ENCODE data around the gene MVB12B.

Gene MVB12B

DNA sequence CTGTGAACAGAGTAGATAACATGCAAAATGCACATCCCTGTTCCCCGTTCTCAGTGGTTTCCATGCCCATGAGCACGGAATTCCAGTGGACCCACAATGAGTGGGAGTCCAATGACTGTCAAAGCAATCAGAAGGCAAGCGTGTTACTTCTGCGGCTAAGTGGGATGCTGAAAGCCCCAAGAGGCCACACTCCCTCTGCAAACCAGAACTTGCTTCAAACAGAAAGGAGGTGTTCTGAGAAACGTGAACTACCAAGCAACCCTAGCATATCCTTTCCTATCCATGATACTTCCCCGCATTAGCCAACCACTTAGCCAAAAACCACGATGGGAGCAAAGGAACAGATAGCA is 21.7 kb upstream of the MVB12B start:
- Histone ChIP-seq H3K4me1 (ENCODE audit: insufficient read depth, low read length) (no peaks in the 10 kb centered on the region), H3K36me3 (ENCODE audit: insufficient read depth, low read length) (no peaks in the 10 kb centered on the region), H3K27me3 (ENCODE audit: control insufficient read depth in 1 of 2, insufficient read depth in 2 of 2, low read length in 2 of 2) (no peaks in the 10 kb centered on the region), H3K27ac (ENCODE audit: low read depth, low read length) (no peak overlapping the region), H3K4me3 (ENCODE audit: low read depth in 1 of 2, low read length in 2 of 2) (no peak overlapping the region), H3K9ac (ENCODE audit: low read length) (no peak overlapping the region), H3K9me3 (ENCODE audit: low read length) (no peaks in the 10 kb centered on the region)

DNA sequence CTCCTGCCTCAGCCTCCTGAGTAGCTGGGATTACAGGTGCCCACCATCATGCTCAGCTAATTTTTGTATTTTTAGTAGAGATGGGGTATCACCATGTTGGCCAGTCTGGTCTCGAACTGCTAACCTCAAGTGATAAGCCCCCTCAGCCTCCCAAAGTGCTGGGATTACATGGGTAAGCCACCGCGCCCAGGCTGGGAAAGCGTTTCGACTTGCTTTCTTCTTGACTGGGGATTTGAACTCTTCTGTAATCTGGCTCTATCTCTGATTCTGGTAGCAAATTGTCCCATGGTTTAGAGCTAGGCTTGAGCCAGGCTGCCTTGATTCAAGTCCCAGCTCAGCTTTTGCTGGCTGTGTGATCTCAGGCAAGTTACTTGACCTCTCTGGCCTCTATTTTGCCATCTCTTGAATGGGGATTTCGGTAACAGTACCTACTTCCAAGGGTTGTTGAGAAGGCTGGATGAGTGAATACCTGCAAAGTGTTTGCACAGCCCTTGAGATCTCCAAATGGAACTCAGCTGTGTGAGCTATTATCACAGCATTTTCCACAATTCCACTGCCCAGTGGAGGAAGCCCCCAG is 20.5 kb upstream of the MVB12B start:
- Histone ChIP-seq H3K27me3 (ENCODE audit: control insufficient read depth in 1 of 2, insufficient read depth in 2 of 2, low read length in 2 of 2) (no peaks in the 10 kb centered on the region), H3K9ac (ENCODE audit: low read length) (no peak overlapping the region), H3K4me1 (ENCODE audit: insufficient read depth, low read length) (no peaks in the 10 kb centered on the region), H3K9me3 (ENCODE audit: low read length) (no peaks in the 10 kb centered on the region), H3K36me3 (ENCODE audit: insufficient read depth, low read length) (no peaks in the 10 kb centered on the region), H3K27ac (ENCODE audit: low read depth, low read length) (no peak overlapping the region), H3K4me3 (ENCODE audit: low read depth in 1 of 2, low read length in 2 of 2) (no peak overlapping the region)

DNA sequence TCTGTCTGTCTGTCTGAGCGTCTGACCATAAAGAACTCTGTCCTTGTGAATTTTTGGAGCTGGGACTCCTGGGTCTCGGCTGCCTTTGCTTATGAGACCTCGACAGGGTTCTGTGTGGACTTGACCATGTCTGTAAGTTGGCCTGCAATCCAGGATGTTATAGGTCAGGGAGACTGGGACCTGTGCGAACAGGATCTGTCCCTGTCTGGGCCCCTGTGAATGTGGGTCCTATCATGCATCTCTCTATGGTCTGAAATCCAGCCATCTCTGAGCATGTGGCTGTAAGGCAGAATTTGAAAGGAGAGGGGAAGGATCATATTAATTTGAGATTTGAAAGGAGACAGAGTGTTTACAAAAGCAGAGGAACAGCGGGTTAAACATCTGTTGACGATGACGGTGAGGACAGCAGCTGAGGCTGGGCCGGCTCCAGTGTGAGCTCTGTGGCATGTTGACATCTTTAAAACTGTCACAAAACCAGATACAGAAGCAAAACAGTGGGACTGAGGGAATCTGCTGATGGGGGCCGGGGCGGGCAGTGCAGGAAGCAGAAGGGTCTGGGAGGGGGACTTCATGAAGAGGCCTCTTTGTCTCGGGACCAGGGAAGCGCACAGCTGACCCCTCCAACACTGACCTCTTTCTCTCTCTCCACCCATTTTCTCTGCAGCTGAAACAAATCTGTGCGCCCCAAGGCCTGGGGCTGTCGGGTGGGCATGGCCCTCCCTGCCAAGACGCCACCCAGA is 19.1 kb upstream of the MVB12B start:
- Histone ChIP-seq H3K36me3 (ENCODE audit: insufficient read depth, low read length) (no peaks in the 10 kb centered on the region), H3K4me3 (ENCODE audit: low read depth in 1 of 2, low read length in 2 of 2) (no peak overlapping the region), H3K27me3 (ENCODE audit: control insufficient read depth in 1 of 2, insufficient read depth in 2 of 2, low read length in 2 of 2) (no peaks in the 10 kb centered on the region), H3K27ac (ENCODE audit: low read depth, low read length) (no peak overlapping the region), H3K9ac (ENCODE audit: low read length) (no peak overlapping the region), H3K4me1 (ENCODE audit: insufficient read depth, low read length) (no peaks in the 10 kb centered on the region), H3K9me3 (ENCODE audit: low read length) (no peaks in the 10 kb centered on the region)

DNA sequence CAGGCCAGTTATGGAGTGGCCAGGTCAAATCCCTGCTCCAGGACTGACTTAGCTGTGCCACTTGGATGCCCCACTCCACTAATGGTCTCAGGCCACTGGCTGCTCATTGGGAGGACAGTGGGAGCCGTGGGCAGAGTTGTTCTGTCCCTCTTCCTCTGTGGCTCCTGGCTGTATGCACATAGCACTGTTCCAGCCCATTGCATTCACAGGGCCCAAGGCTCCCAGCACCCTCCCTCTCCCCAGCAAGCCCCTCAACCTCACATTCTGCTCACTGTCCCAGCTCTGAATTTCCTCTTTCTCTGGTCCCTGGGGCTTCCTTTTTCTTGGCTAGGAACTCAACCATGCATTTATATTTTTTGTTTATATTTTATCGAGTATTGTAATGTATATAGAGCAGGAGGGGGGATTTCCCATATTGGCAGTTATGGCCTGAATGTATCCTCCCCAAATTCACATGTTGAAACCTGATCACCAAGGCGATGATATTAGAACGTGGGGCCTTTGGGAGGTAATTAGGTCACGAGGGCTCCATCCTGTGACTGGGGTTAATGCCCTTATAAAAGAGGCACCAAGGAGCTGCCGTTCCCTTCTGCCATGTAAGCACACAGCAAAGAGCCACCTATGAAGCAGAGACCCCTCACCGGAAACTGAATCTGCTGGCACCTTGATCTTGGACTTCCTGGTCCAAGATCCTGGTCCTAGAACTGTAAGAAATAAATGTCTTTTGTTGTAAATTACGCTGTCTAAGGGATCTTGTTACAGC is 17.0 kb upstream of the MVB12B start:
- Histone ChIP-seq H3K4me3 (ENCODE audit: low read depth in 1 of 2, low read length in 2 of 2) (no peak overlapping the region), H3K9ac (ENCODE audit: low read length) (no peak overlapping the region), H3K4me1 (ENCODE audit: insufficient read depth, low read length) (no peaks in the 10 kb centered on the region), H3K36me3 (ENCODE audit: insufficient read depth, low read length) (no peaks in the 10 kb centered on the region), H3K27ac (ENCODE audit: low read depth, low read length) (no peak overlapping the region), H3K27me3 (ENCODE audit: control insufficient read depth in 1 of 2, insufficient read depth in 2 of 2, low read length in 2 of 2) (no peaks in the 10 kb centered on the region), H3K9me3 (ENCODE audit: low read length) (no peaks in the 10 kb centered on the region)

DNA sequence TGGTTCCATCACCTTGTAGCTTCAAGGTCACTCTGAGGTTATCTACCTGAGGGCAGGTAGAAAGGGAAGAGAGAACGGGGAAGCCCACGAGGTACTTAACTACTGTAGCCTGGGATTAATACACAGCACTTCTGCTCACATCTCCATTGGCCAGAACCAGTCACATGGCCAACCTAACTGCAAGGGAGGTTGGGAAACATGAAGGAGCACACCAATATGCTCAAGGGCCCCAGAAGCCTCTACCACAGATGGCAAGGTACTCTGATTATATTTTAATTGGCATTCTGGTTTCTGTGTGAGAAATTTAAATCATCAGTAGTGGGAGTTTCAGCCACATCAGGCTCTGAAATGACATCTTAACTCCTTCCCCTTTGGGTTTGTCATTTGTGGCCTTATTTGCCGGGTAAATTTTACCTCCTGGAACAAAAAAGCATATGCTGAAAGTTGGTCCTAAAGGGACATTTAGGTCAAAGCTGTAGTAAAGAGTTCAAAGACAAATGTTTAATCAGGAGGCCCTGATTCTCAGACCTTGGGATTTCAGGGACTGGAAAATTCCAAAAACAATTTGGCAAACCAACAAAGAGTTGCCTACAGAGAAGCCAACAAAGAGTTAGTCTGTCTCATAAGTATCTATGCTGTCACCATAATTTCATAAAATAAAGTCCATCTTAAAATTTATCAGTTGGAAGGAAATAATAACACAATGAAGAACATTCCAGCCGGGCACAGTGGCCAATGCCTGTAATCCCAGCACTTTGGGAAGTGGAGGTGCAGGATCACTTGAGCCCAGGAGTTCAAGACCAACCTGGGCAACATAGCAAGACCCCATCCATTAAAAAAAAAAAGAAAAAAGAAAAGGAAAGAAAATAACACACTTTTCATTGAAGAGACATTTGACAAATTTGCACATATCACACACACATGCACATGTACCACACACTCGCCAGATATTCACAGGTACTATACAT is 13.8 kb upstream of the MVB12B start:
- Histone ChIP-seq H3K36me3 (ENCODE audit: insufficient read depth, low read length) (no peaks in the 10 kb centered on the region), H3K27me3 (ENCODE audit: control insufficient read depth in 1 of 2, insufficient read depth in 2 of 2, low read length in 2 of 2) (no peaks in the 10 kb centered on the region), H3K9ac (ENCODE audit: low read length) (no peak overlapping the region), H3K27ac (ENCODE audit: low read depth, low read length) (no peak overlapping the region), H3K4me3 (ENCODE audit: low read depth in 1 of 2, low read length in 2 of 2) (no peak overlapping the region), H3K4me1 (ENCODE audit: insufficient read depth, low read length) (no peaks in the 10 kb centered on the region), H3K9me3 (ENCODE audit: low read length) (no peaks in the 10 kb centered on the region)

DNA sequence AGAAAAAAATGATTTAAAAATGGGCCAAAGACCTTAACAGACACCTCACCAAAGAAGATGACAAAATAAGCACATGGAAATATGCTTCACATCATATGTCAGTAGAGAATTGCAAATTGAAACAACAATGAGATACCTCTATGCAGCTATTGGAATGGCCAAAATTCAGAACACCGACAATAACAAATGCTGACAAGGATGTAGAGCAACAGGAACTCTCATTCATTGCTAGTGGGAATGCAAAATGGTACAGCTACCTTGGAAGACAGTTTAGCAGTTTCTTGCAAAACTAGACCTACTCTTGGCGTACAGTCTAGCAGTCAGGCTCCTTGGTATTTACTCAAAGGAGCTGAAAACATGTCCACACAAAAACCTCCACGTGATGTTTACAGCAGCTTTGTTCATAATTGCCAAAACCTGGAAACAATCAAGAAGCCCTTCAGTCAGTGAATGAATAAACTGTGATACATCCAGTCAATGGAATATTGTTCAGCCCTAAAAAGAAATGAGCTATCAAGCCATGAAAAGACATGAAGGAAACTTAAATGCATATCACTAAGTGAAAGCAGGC is 10.5 kb upstream of the MVB12B start:
- H3K9me3 ChIP-seq (ENCODE audit: low read length): no peaks in the 10 kb centered on the region
- no peaks in the 10 kb centered on the region for H3K4me1 ChIP-seq (ENCODE audit: insufficient read depth, low read length)
- H3K36me3 ChIP-seq (ENCODE audit: insufficient read depth, low read length): no peaks in the 10 kb centered on the region
- no peak overlapping the region for H3K27ac ChIP-seq (ENCODE audit: low read depth, low read length)
- H3K27me3 ChIP-seq (ENCODE audit: control insufficient read depth in 1 of 2, insufficient read depth in 2 of 2, low read length in 2 of 2): no peaks in the 10 kb centered on the region
- no peak overlapping the region for H3K9ac ChIP-seq (ENCODE audit: low read length)
- H3K4me3 ChIP-seq (ENCODE audit: low read depth in 1 of 2, low read length in 2 of 2): no peak overlapping the region

DNA sequence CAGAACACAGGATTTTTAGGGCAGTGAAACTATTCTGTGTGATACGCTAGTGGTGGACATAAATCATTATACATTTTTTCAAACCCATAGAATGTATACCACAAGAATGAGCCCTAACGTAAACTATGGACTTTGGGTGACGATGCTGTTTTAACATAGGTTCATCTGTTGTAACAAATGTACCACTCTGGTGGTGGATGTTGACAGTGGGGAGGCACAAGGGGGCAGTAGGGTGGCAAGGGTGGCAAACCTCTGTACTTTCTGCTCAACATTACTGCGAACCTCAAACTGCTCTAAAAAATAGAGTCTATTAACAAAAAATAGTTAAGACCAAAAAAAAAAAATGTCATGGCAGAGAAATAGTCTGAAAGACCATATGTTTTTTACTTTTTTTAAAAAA is 9.1 kb upstream of the MVB12B start:
- H3K4me3 ChIP-seq (ENCODE audit: low read depth in 1 of 2, low read length in 2 of 2): no peak overlapping the region
- H3K36me3 ChIP-seq (ENCODE audit: insufficient read depth, low read length): no peaks in the 10 kb centered on the region
- H3K9me3 ChIP-seq (ENCODE audit: low read length): no peaks in the 10 kb centered on the region
- H3K9ac ChIP-seq (ENCODE audit: low read length): no peak overlapping the region
- H3K27me3 ChIP-seq (ENCODE audit: control insufficient read depth in 1 of 2, insufficient read depth in 2 of 2, low read length in 2 of 2): no peaks in the 10 kb centered on the region
- H3K4me1 ChIP-seq (ENCODE audit: insufficient read depth, low read length): no peaks in the 10 kb centered on the region
- no peak overlapping the region for H3K27ac ChIP-seq (ENCODE audit: low read depth, low read length)

DNA sequence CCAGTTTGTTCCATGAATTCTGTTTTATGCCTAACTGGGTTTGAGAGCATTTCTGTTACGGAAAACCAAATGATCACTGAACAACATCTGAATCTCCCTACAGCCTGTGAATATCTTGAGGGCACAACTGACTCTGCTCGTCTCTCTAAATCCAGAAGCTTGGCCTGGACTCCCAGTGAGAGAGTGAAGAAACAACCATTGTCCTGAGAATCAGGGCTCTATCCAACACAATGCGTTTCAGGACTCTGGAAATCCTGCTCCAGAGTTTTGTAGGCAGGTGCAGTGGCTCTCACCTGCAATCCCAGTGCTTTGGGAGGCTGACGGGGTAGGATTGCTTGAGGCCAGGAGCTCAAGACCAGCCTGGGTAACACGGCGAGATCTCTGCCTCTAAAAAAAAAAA is 7.8 kb upstream of the MVB12B start:
- Histone ChIP-seq H3K27me3 (ENCODE audit: control insufficient read depth in 1 of 2, insufficient read depth in 2 of 2, low read length in 2 of 2) (no peaks in the 10 kb centered on the region), H3K9me3 (ENCODE audit: low read length) (no peaks in the 10 kb centered on the region), H3K4me1 (ENCODE audit: insufficient read depth, low read length) (no peaks in the 10 kb centered on the region), H3K9ac (ENCODE audit: low read length) (no peak overlapping the region), H3K36me3 (ENCODE audit: insufficient read depth, low read length) (no peaks in the 10 kb centered on the region), H3K4me3 (ENCODE audit: low read depth in 1 of 2, low read length in 2 of 2) (no peak overlapping the region), H3K27ac (ENCODE audit: low read depth, low read length) (no peak overlapping the region)

DNA sequence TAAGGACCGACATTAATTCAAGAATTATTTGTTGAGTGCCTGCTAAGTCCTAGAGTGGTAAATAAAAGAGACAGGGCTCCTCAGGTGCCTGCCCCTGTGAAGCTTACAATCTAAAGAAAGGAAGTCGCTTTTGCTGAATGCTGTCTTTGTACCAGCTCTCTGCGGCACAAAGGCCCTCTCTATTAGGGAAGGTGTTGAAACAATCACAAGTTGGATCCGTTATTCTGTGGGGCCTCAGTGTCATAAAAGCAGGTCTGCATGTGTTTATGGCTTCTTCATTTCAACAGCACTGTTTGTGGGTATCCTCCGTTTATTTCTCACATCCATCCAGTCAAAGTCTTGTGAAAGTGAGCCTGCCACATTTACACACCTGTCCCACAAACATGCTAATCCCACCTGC is 7.0 kb upstream of the MVB12B start:
- no peaks in the 10 kb centered on the region for H3K9me3 ChIP-seq (ENCODE audit: low read length)
- H3K27ac ChIP-seq (ENCODE audit: low read depth, low read length): no peak overlapping the region
- H3K36me3 ChIP-seq (ENCODE audit: insufficient read depth, low read length): no peaks in the 10 kb centered on the region
- no peak overlapping the region for H3K4me3 ChIP-seq (ENCODE audit: low read depth in 1 of 2, low read length in 2 of 2)
- no peaks in the 10 kb centered on the region for H3K27me3 ChIP-seq (ENCODE audit: control insufficient read depth in 1 of 2, insufficient read depth in 2 of 2, low read length in 2 of 2)
- H3K9ac ChIP-seq (ENCODE audit: low read length): no peak overlapping the region
- no peaks in the 10 kb centered on the region for H3K4me1 ChIP-seq (ENCODE audit: insufficient read depth, low read length)

DNA sequence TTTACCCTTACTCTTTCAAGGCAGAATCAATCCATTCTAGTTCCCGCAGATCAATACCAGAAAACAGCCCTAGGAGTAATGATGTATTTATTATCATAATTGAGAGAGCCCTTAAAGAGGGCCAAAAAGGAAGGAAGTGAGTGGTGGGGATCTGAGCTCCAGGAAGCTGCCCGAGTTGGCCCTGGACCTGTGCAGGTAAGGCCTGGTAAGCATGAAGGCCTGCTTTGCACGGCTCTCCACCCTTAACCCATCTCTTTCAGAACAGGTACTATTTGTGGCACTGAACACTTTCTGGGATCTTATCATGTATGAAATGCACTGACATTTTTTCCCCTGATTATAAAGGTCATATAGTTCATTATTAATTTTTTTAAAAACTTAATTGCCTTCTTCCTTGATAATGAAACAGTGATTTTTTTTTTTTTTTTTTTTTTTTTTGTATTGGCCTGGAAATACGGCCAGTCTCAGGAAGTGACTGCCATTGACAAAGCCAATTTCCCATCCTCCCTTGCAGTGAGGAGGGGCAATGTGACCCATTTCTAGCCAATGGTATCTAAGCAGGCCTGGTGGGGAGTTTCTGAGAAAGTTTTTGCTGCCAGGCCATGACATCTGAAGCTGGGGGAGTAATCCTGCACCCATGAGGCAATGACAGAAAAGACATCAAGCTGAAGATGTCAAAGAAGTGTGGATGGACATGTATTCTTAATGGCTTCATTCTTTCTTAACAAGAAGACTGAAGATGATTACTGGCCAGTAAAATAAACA is 6.3 kb upstream of the MVB12B start:
- H3K27me3 ChIP-seq (ENCODE audit: control insufficient read depth in 1 of 2, insufficient read depth in 2 of 2, low read length in 2 of 2): no peaks in the 10 kb centered on the region
- H3K4me3 ChIP-seq (ENCODE audit: low read depth in 1 of 2, low read length in 2 of 2): no peak overlapping the region
- H3K27ac ChIP-seq (ENCODE audit: low read depth, low read length): no peak overlapping the region
- H3K36me3 ChIP-seq (ENCODE audit: insufficient read depth, low read length): no peaks in the 10 kb centered on the region
- H3K9me3 ChIP-seq (ENCODE audit: low read length): no peaks in the 10 kb centered on the region
- H3K4me1 ChIP-seq (ENCODE audit: insufficient read depth, low read length): no peaks in the 10 kb centered on the region
- no peak overlapping the region for H3K9ac ChIP-seq (ENCODE audit: low read length)
